H9 (cell line): ENCODE measurements around the gene NMRAL1. TPM values are rescaled to one million over a fixed set of nuclear protein-coding genes. Genes with fewer than 3 reads are reported as not detected.
A peak's percentile ranks its signal among the peaks of the same experiment; 100 is the strongest.

Source experiments
- DNase-seq: peaks from one replicate; pipeline ENCODE4 v3.0.0-alpha.2; 2017
- H2AFZ ChIP-seq: one replicate; pipeline ENCODE4 v1.6.1; 2013; ENCODE audit warnings: mild to moderate bottlenecking, low read length, control low read depth, moderate library complexity
- H2AK5ac ChIP-seq: 2 replicates; pipeline ENCODE4 v1.6.1; 2013; ENCODE audit warnings: low read length, control low read depth, mixed read lengths; ENCODE audit not compliant: insufficient read length
- H2BK120ac ChIP-seq: one replicate; pipeline ENCODE4 v1.6.1; 2013; ENCODE audit warnings: low read depth, mild to moderate bottlenecking, low read length, control low read depth, inconsistent platforms; ENCODE audit not compliant: poor library complexity, severe bottlenecking
- H2BK12ac ChIP-seq: 2 replicates; pipeline ENCODE4 v1.6.1; 2013; ENCODE audit warnings: low read length, control low read depth, mixed read lengths, low read depth; ENCODE audit not compliant: insufficient read length
- H2BK15ac ChIP-seq: 2 replicates; pipeline ENCODE4 v1.6.1; 2013; ENCODE audit warnings: low read depth, low read length, control low read depth
- H2BK20ac ChIP-seq: one replicate; pipeline ENCODE4 v1.6.1; 2013; ENCODE audit warnings: low read depth, mild to moderate bottlenecking, low read length, control low read depth, inconsistent platforms; ENCODE audit not compliant: poor library complexity, severe bottlenecking
- H2BK5ac ChIP-seq: 2 replicates; pipeline ENCODE4 v1.6.1; 2013; ENCODE audit warnings: low read length, control low read depth, mixed read lengths; ENCODE audit not compliant: insufficient read length
- H3K14ac ChIP-seq: 2 replicates; pipeline ENCODE4 v1.6.1; 2013; ENCODE audit warnings: low read length, control low read depth; ENCODE audit not compliant: insufficient read depth
- H3K18ac ChIP-seq: 2 replicates; pipeline ENCODE4 v1.6.1; 2013; ENCODE audit warnings: low read depth, mild to moderate bottlenecking, mixed read lengths, low read length, control low read depth; ENCODE audit not compliant: insufficient read length
- H3K23ac ChIP-seq: 2 replicates; pipeline ENCODE4 v1.6.1; 2013; ENCODE audit warnings: low read length, control low read depth, mixed read lengths, low read depth; ENCODE audit not compliant: insufficient read length
- H3K23me2 ChIP-seq: 2 replicates; pipeline ENCODE4 v1.6.1; 2013; ENCODE audit warnings: low read depth, mild to moderate bottlenecking, mixed read lengths, low read length, control low read depth; ENCODE audit not compliant: insufficient read length, poor library complexity, severe bottlenecking
- H3K27ac ChIP-seq: 2 replicates; pipeline ENCODE4 v1.5.1; 2013; ENCODE audit warnings: low read length, control low read depth, mixed read lengths, low read depth; ENCODE audit not compliant: insufficient read length
- H3K27me3 ChIP-seq: 2 replicates; pipeline ENCODE4 v1.6.1; 2013; ENCODE audit warnings: low read length, control low read depth, inconsistent platforms; ENCODE audit not compliant: insufficient read depth
- H3K4ac ChIP-seq: 2 replicates; pipeline ENCODE4 v1.6.1; 2013; ENCODE audit warnings: low read depth, mild to moderate bottlenecking, control low read depth, inconsistent platforms, low read length, moderate library complexity
- H3K4me1 ChIP-seq: 2 replicates; pipeline ENCODE4 v1.6.1; 2013; ENCODE audit warnings: low read length, control low read depth, inconsistent platforms; ENCODE audit not compliant: insufficient read depth
- H3K4me2 ChIP-seq: 2 replicates; pipeline ENCODE4 v1.6.1; 2013; ENCODE audit warnings: low read length, control low read depth, mixed read lengths; ENCODE audit not compliant: insufficient read length, insufficient read depth
- H3K56ac ChIP-seq: 2 replicates; pipeline ENCODE4 v1.6.1; 2013; ENCODE audit warnings: low read depth, mild to moderate bottlenecking, mixed read lengths, low read length, control low read depth; ENCODE audit not compliant: insufficient read length
- H3K79me1 ChIP-seq: 2 replicates; pipeline ENCODE4 v1.6.1; 2013; ENCODE audit warnings: low read depth, mild to moderate bottlenecking, moderate library complexity, low read length, control low read depth, inconsistent platforms; ENCODE audit not compliant: insufficient read depth, poor library complexity, severe bottlenecking
- H3K79me2 ChIP-seq: 2 replicates; pipeline ENCODE4 v1.6.1; 2013; ENCODE audit warnings: low read length, control low read depth, inconsistent platforms; ENCODE audit not compliant: insufficient read depth
- H3K9ac ChIP-seq: 2 replicates; pipeline ENCODE4 v1.6.1; 2013; ENCODE audit warnings: low read length, control low read depth, mixed read lengths; ENCODE audit not compliant: insufficient read length; ENCODE audit errors: extremely low read depth
- H3K9me3 ChIP-seq: one replicate; pipeline ENCODE4 v1.6.1; 2013; ENCODE audit warnings: low read depth, low read length, inconsistent platforms; ENCODE audit not compliant: control insufficient read depth
- H3T11ph ChIP-seq: one replicate; pipeline ENCODE4 v1.6.1; 2013; ENCODE audit warnings: mild to moderate bottlenecking, low read length, control low read depth, inconsistent platforms
- H4K20me1 ChIP-seq: one replicate; pipeline ENCODE4 v1.6.1; 2013; ENCODE audit not compliant: control insufficient read depth, insufficient read length, insufficient read depth
- H4K5ac ChIP-seq: 2 replicates; pipeline ENCODE4 v1.6.1; 2013; ENCODE audit warnings: low read depth, mild to moderate bottlenecking, mixed read lengths, low read length, control low read depth; ENCODE audit not compliant: insufficient read length
- H4K8ac ChIP-seq: replicated peaks from 2 replicates; pipeline ENCODE4 v1.6.1; 2013; ENCODE audit warnings: low read length, control low read depth, mixed read lengths, low read depth; ENCODE audit not compliant: insufficient read length
- H4K91ac ChIP-seq: 2 replicates; pipeline ENCODE4 v1.6.1; 2013; ENCODE audit warnings: low read depth, mild to moderate bottlenecking, moderate library complexity, mixed read lengths, low read length, control low read depth; ENCODE audit not compliant: insufficient read length
- H3K27ac Mint-ChIP-seq, 3 experiments: 2 replicates in 2 of 3; 3 replicates in 1 of 3; pipeline ENCODE4 v1.8.0; 2020 to 2021; ENCODE audit warnings: mixed read lengths in 3 of 3, mild to moderate bottlenecking in 1 of 3, moderate library complexity in 1 of 3
- H3K27me3 Mint-ChIP-seq: 2 replicates; pipeline ENCODE4 v1.8.0; 2021; ENCODE audit warnings: low read depth, mild to moderate bottlenecking, moderate library complexity, mixed read lengths
- H3K36me3 Mint-ChIP-seq, 3 experiments: 2 replicates in 2 of 3; 3 replicates in 1 of 3; pipeline ENCODE4 v1.8.0; 2020 to 2021; ENCODE audit warnings: low read depth in 3 of 3, mixed read lengths in 3 of 3; ENCODE audit not compliant: insufficient read depth in 1 of 3
- H3K4me1 Mint-ChIP-seq, 2 experiments: 2 replicates each; pipeline ENCODE4 v1.8.0; 2020; ENCODE audit warnings: mixed read lengths in 2 of 2
- H3K4me3 Mint-ChIP-seq, 2 experiments: 2 replicates in 1 of 2; 3 replicates in 1 of 2; pipeline ENCODE4 v1.8.0; 2020 to 2021; ENCODE audit warnings: mild to moderate bottlenecking in 2 of 2, mixed read lengths in 2 of 2, moderate library complexity in 1 of 2
- H3K9me3 Mint-ChIP-seq, 2 experiments: 2 replicates in 1 of 2; 3 replicates in 1 of 2; pipeline ENCODE4 v1.8.0; 2020; ENCODE audit warnings: mild to moderate bottlenecking in 2 of 2, mixed read lengths in 2 of 2, moderate library complexity in 1 of 2
- WGBS: extraction: QIAGEN DNeasy Blood & Tissue Kit; methylation state at CpG from one replicate; pipeline ENCODE4 v1.1.7; 2013; ENCODE audit warnings: missing lambda C conversion rate, low lambda C conversion rate, mixed read lengths; ENCODE audit not compliant: insufficient read length; ENCODE audit errors: extremely low coverage; 5-methylcytosine and 5-hydroxymethylcytosine counted together
- total RNA-seq: library from RNA; stranded (reverse); gene quantifications from 2 replicates; pipeline ENCODE4 v1.2.1, GENCODE V29; 2021
- TF ChIP-seq, protein P1 (sequence below): fragments of 200-600 bp; sonication (generic); conservative IDR thresholded peaks from 3 replicates; pipeline ENCODE4 v1.8.0; 2021; ENCODE audit warnings: antibody characterized with exemption, mild to moderate bottlenecking

Gene NMRAL1
- total RNA-seq, 1 experiment from 2014 or later, result 78.9 TPM

DNA sequence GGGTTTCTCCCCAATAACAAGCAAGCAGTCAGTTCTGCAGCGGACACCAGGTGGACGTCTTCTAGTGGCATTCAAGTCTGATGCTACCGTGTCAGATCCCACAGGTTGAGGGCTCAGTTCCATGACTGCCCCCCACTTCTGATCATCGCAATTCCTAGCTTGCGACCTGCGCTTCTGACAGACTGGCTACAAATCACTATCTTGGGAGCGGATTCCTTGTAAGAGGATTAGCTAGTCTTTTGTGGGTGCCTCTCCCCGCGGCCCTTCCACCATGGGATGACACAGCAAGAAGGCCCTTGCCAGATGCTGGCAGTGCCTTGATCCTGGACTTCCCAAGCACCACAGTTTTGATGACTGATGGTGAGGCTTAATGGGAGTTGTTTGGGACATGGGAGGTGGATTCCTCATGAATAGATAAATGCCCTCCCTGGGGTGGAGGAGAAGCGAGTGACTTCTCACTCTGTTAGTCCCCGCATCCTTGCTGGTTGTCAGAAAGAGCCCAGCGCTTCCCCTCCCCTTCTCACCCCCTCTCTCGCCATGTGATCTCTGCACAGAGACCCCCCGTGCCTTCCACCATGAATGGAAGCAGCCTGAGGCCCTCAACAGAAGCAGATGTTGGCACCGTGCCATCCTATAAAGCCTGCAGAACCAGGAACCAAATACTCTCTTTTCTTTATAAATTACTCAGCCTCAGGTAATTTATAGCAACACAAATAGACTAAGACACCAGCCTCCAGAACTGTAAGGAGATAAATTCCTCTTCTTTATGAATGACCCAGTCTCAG is 45.0 kb upstream of the NMRAL1 start:
- no peak overlapping the region for H3T11ph ChIP-seq
- TF ChIP-seq, protein P1, sequence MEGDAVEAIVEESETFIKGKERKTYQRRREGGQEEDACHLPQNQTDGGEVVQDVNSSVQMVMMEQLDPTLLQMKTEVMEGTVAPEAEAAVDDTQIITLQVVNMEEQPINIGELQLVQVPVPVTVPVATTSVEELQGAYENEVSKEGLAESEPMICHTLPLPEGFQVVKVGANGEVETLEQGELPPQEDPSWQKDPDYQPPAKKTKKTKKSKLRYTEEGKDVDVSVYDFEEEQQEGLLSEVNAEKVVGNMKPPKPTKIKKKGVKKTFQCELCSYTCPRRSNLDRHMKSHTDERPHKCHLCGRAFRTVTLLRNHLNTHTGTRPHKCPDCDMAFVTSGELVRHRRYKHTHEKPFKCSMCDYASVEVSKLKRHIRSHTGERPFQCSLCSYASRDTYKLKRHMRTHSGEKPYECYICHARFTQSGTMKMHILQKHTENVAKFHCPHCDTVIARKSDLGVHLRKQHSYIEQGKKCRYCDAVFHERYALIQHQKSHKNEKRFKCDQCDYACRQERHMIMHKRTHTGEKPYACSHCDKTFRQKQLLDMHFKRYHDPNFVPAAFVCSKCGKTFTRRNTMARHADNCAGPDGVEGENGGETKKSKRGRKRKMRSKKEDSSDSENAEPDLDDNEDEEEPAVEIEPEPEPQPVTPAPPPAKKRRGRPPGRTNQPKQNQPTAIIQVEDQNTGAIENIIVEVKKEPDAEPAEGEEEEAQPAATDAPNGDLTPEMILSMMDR, result no peak
- no peak overlapping the region for H3K9ac ChIP-seq
- DNase-seq, result no peak
- Mint-ChIP-seq H3K4me1 (peaks cover 33 to 56% of the 10 kb centered on the region in 2 experiments), H3K27me3 (peaks cover 2% of the 10 kb centered on the region; the same call in 1 of the 2 replicates), H3K9me3 (no peaks in the 10 kb centered on the region), H3K36me3 (peaks cover 0 to 4% (median 0%) of the 10 kb centered on the region in 3 experiments; a peak in 3 of 7 replicates), H3K27ac (peak overlapping the region; percentile 14 to 66 (median 54); a peak in 4 of 7 replicates), H3K4me3 (no peak overlapping the region)
- H2AK5ac ChIP-seq, result no peak overlapping the region
- no peak overlapping the region for H4K8ac ChIP-seq
- H3K27ac ChIP-seq, result no peak overlapping the region
- H3K23me2 ChIP-seq, result no peaks in the 10 kb centered on the region
- no peak overlapping the region for H3K4ac ChIP-seq
- no peak overlapping the region for H2BK120ac ChIP-seq
- H4K5ac ChIP-seq, result no peak overlapping the region
- no peak overlapping the region for H2BK5ac ChIP-seq
- H2BK15ac ChIP-seq, result no peak overlapping the region
- no peak overlapping the region for H2AFZ ChIP-seq
- H3K4me1 ChIP-seq, result 0 out of 2 replicates have a peak, but pooled peaks cover 3% of the 10 kb centered on the region
- no CpG with 5 or more reads among the region's 15 CpGs for WGBS
- no peak overlapping the region for H3K56ac ChIP-seq
- H3K23ac ChIP-seq, result no peak overlapping the region
- H4K20me1 ChIP-seq, result no peaks in the 10 kb centered on the region
- no peaks in the 10 kb centered on the region for H3K9me3 ChIP-seq
- no peak overlapping the region; the same call in 1 of the 2 replicates for H3K14ac ChIP-seq
- H2BK12ac ChIP-seq, result no peak overlapping the region
- H3K4me2 ChIP-seq, result no peak overlapping the region
- no peak overlapping the region for H4K91ac ChIP-seq
- no peak overlapping the region for H3K18ac ChIP-seq
- H3K27me3 ChIP-seq, result no peaks in the 10 kb centered on the region
- H3K79me1 ChIP-seq, result no peaks in the 10 kb centered on the region
- no peak overlapping the region for H2BK20ac ChIP-seq
- 0 out of 2 replicates have a peak, but pooled peaks cover 2% of the 10 kb centered on the region for H3K79me2 ChIP-seq
